Lung (tissue), 12 donors: ENCODE results near the gene CYSTM1. TPM values are rescaled to one million over a fixed set of nuclear protein-coding genes. Genes with fewer than 3 reads are reported as not detected.
A peak's percentile ranks its signal among the peaks of the same experiment; 100 is the strongest.

Experiments used
- ATAC-seq: fragments of 200-7000 bp; cut with Tn5 transposase; one replicate; pipeline ENCODE4 v1.9.1; 2020; ENCODE audit warnings: moderate number of reproducible peaks; ENCODE audit not compliant: insufficient read depth, low FRiP score
- DNase-seq, 3 donors: peaks; one replicate each; pipeline ENCODE4 v3.0.0-alpha.2; 2013 to 2017
- H3K27ac ChIP-seq, 2 donors: one replicate each; pipeline ENCODE4 v1.5.1; 2013; ENCODE audit warnings: mild to moderate bottlenecking in 2 of 2, moderate library complexity in 2 of 2, control low read depth in 1 of 2, inconsistent platforms in 1 of 2, low read depth in 1 of 2, low read length in 1 of 2
- H3K27me3 ChIP-seq, 3 donors: one replicate each; pipeline ENCODE4 v1.5.1; 2013; ENCODE audit warnings: low read length in 2 of 3; ENCODE audit not compliant: control insufficient read depth in 3 of 3, insufficient read depth in 3 of 3
- H3K36me3 ChIP-seq, 4 donors: one replicate each; pipeline ENCODE4 v1.5.1; 2013; ENCODE audit warnings: low read length in 4 of 4, mild to moderate bottlenecking in 1 of 4, moderate library complexity in 1 of 4; ENCODE audit not compliant: control insufficient read depth in 4 of 4, insufficient read depth in 4 of 4
- H3K4me1 ChIP-seq, 5 donors: one replicate each; pipeline ENCODE4 v1.5.1; 2013; ENCODE audit warnings: low read length in 5 of 5, mild to moderate bottlenecking in 2 of 5, moderate library complexity in 1 of 5; ENCODE audit not compliant: control insufficient read depth in 5 of 5, insufficient read depth in 5 of 5
- H3K4me3 ChIP-seq: one replicate; pipeline ENCODE4 v1.5.1; 2013; ENCODE audit warnings: mild to moderate bottlenecking, control low read depth, moderate library complexity
- H3K9ac ChIP-seq, 2 donors: one replicate each; pipeline ENCODE4 v1.5.1; 2013; ENCODE audit warnings: low read length in 2 of 2, control low read depth in 1 of 2; ENCODE audit not compliant: insufficient read depth in 1 of 2
- H3K9me3 ChIP-seq, 4 donors: one replicate each; pipeline ENCODE4 v1.5.1; 2013; ENCODE audit warnings: low read length in 3 of 4, mild to moderate bottlenecking in 1 of 4, moderate library complexity in 1 of 4; ENCODE audit not compliant: control insufficient read depth in 4 of 4, insufficient read depth in 3 of 4
- CTCF ChIP-seq: IDR thresholded peaks from 2 replicates; pipeline ENCODE4 v1.5.1; 2012; ENCODE audit warnings: mild to moderate bottlenecking; ENCODE audit errors: control extremely low read depth, extremely low read depth
- WGBS, 2 donors: extraction: QIAGEN DNeasy Blood & Tissue Kit; methylation state at CpG; one replicate each; pipeline ENCODE4 v1.1.7; 2013; 5-methylcytosine and 5-hydroxymethylcytosine counted together
- polyA plus RNA-seq, 2 donors: library from polyadenylated mRNA; stranded (reverse); fragments of 200-250 nt; gene quantifications; one replicate each; pipeline ENCODE4 v1.2.1, GENCODE V29; 2013
- total RNA-seq, 2 donors: library from RNA; depleted of rRNA in 1 of 2; stranded (reverse); fragments of >200 nt in 1 of 2; gene quantifications; one replicate each; pipeline ENCODE4 v1.2.1, GENCODE V29; 2014 to 2021
- donor health status: control.
- donor health status: control.
- donor health status: Bipolar disorder and iron deficiency.
- donor health status: healthy.
- donor health status: DM: yes; HTN: yes; CAD: no.

Gene CYSTM1
- total and polyA plus RNA-seq, 4 donors = 37.1 to 274 (median 107) TPM

- WGBS, 2 donors = 43 to 44% methylated on average over 9 of the region's 9 CpGs
- Histone ChIP-seq H3K4me3 (no peak overlapping the region), H3K4me1 (peaks cover 0 to 19% (median 0%) of the 10 kb centered on the region in 5 donors), H3K27me3 (no peaks in the 10 kb centered on the region), H3K9ac (no peak overlapping the region), H3K9me3 (no peaks in the 10 kb centered on the region), H3K27ac (peak overlapping the region in 1 of 2 donors; percentile 55), H3K36me3 (peaks cover 0 to 5% (median 0%) of the 10 kb centered on the region in 4 donors)
- ATAC-seq = no peak
- no peak for DNase-seq
- TF ChIP-seq CTCF = no peak
Measured at GRCh38 chr5:140267559-140268018, 92.6 kb downstream of the CYSTM1 start.

- ATAC-seq = no peak
- no peak overlapping the region for H3K9ac ChIP-seq
- peaks cover 0 to 26% (median 3%) of the 10 kb centered on the region in 5 donors for H3K4me1 ChIP-seq
- no peak for DNase-seq
- H3K9me3 ChIP-seq = no peaks in the 10 kb centered on the region
- H3K36me3 ChIP-seq = peaks cover 0 to 5% (median 0%) of the 10 kb centered on the region in 4 donors
- TF ChIP-seq CTCF = no peak
- no peaks in the 10 kb centered on the region for H3K27me3 ChIP-seq
- H3K4me3 ChIP-seq = no peak overlapping the region
- no peak overlapping the region for H3K27ac ChIP-seq
Measured at GRCh38 chr5:140270008-140270407, 95.0 kb downstream of the CYSTM1 start.

- ATAC-seq = peak; percentile 66
- Histone ChIP-seq H3K36me3 (peaks cover 0 to 2% (median 0%) of the 10 kb centered on the region in 4 donors), H3K9ac (no peak overlapping the region), H3K27me3 (no peaks in the 10 kb centered on the region), H3K27ac (peak overlapping the region in 1 of 2 donors; percentile 52), H3K9me3 (no peaks in the 10 kb centered on the region), H3K4me3 (no peak overlapping the region), H3K4me1 (peaks cover 0 to 9% (median 0%) of the 10 kb centered on the region in 5 donors)
- no peak for TF ChIP-seq CTCF
- peak in 2 of 3 donors; percentile 26 to 59 for DNase-seq
- 21 to 38% methylated on average over 6 of the region's 6 CpGs for WGBS, 2 donors
Measured at GRCh38 chr5:140273401-140273877, 98.5 kb downstream of the CYSTM1 start.

- no peak overlapping the region for H3K9ac ChIP-seq
- TF ChIP-seq CTCF = no peak
- no peak overlapping the region for H3K27ac ChIP-seq
- H3K4me3 ChIP-seq = no peak overlapping the region
- peaks cover 0 to 5% (median under 1%) of the 10 kb centered on the region in 4 donors for H3K36me3 ChIP-seq
- H3K9me3 ChIP-seq = no peaks in the 10 kb centered on the region
- H3K4me1 ChIP-seq = peaks cover 0 to 12% (median 0%) of the 10 kb centered on the region in 5 donors
- no peak for ATAC-seq
- DNase-seq = no peak
- no peaks in the 10 kb centered on the region for H3K27me3 ChIP-seq
Measured at GRCh38 chr5:140275837-140276236, 100.8 kb downstream of the CYSTM1 start.
